Loucy (cell line): ENCODE results near the gene FLNA.

Source experiments
- EZH2phosphoT487 ChIP-seq: fragments of 200-600 bp; IDR thresholded peaks from 2 replicates; pipeline ENCODE4 v1.6.1; 2018; ENCODE audit warnings: antibody characterized with exemption, mild to moderate bottlenecking, moderate library complexity, borderline replicate concordance
- TF ChIP-seq, protein P1 (sequence below): fragments of 200-600 bp; sonication (generic); conservative IDR thresholded peaks from 2 replicates; pipeline ENCODE4 v1.5.1; 2014; ENCODE audit warnings: mild to moderate bottlenecking, antibody characterized with exemption, low read length

DNA sequence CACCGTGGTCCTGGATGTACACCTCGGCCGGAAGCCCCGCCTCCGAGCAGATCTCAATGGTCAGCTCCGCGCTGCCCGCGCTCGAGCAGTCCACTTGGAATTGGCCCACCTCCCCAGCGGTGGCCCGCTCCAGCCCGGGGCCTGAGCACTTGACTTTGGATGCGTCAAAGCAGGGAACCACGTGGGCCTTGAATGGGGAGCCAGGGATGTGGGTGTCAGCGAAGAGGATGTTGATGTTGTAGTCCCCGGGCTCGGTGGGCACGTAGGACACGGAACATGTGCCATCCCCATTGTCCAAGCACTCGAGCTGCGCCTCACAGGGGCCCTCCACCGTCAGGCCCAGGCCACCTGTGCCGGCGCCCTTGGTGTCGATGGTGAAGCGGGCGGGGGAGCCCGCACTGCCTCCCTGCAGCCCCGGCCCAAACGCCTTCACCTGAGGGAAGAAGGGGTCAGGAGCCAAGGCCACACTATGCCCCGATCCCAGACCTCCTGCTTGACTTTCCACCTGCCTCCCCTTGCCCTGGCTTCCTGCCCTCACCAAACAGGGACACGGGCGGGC lies 14.2 kb downstream of the FLNA start:
- TF ChIP-seq, protein P1, sequence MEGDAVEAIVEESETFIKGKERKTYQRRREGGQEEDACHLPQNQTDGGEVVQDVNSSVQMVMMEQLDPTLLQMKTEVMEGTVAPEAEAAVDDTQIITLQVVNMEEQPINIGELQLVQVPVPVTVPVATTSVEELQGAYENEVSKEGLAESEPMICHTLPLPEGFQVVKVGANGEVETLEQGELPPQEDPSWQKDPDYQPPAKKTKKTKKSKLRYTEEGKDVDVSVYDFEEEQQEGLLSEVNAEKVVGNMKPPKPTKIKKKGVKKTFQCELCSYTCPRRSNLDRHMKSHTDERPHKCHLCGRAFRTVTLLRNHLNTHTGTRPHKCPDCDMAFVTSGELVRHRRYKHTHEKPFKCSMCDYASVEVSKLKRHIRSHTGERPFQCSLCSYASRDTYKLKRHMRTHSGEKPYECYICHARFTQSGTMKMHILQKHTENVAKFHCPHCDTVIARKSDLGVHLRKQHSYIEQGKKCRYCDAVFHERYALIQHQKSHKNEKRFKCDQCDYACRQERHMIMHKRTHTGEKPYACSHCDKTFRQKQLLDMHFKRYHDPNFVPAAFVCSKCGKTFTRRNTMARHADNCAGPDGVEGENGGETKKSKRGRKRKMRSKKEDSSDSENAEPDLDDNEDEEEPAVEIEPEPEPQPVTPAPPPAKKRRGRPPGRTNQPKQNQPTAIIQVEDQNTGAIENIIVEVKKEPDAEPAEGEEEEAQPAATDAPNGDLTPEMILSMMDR, result no peak
- no peak for TF ChIP-seq EZH2phosphoT487
